Smooth muscle cell (in vitro differentiated cells): Measurements from ENCODE around the gene GNAZ. TPM values are rescaled to one million over a fixed set of nuclear protein-coding genes. Genes with fewer than 3 reads are reported as not detected.

Experiments
- DNase-seq: peaks from one replicate; lab custom pipeline; 2025; ENCODE audit not compliant: unreplicated experiment; lab: John Stamatoyannopoulos, UW
- H2AFZ ChIP-seq: fragments of 200-600 bp; sonication (generic); 2 replicates; pipeline ENCODE4 v1.6.0; 2016; ENCODE audit warnings: antibody characterized with exemption, low read depth, mild to moderate bottlenecking
- H3F3A ChIP-seq: fragments of 200-600 bp; sonication (generic); 2 replicates; pipeline ENCODE4 v1.6.0; 2017; ENCODE audit warnings: antibody characterized with exemption, low read depth
- H3K27ac ChIP-seq: fragments of 200-600 bp; sonication (generic); 2 replicates; pipeline ENCODE4 v1.5.1; 2016; ENCODE audit warnings: low read depth, mild to moderate bottlenecking
- H3K27me3 ChIP-seq: fragments of 200-600 bp; sonication (generic); 2 replicates; pipeline ENCODE4 v1.6.1; 2016; ENCODE audit warnings: low read depth, mild to moderate bottlenecking
- H3K36me3 ChIP-seq: fragments of 200-600 bp; sonication (generic); 2 replicates; pipeline ENCODE4 v1.5.1; 2016; ENCODE audit warnings: low read depth
- H3K4me1 ChIP-seq: fragments of 200-600 bp; sonication (generic); 2 replicates; pipeline ENCODE4 v1.5.1; 2016; ENCODE audit warnings: low read depth
- H3K4me2 ChIP-seq: fragments of 200-600 bp; sonication (generic); 2 replicates; pipeline ENCODE4 v1.6.0; 2016; ENCODE audit warnings: mild to moderate bottlenecking
- H3K4me3 ChIP-seq: fragments of 200-600 bp; sonication (generic); 2 replicates; pipeline ENCODE4 v1.5.1; 2016; ENCODE audit warnings: mild to moderate bottlenecking
- H3K79me2 ChIP-seq: fragments of 200-600 bp; sonication (generic); 2 replicates; pipeline ENCODE4 v1.6.0; 2016; ENCODE audit warnings: low read depth, mild to moderate bottlenecking
- H3K9ac ChIP-seq: fragments of 200-600 bp; sonication (generic); 2 replicates; pipeline ENCODE4 v1.6.0; 2016; ENCODE audit warnings: low read depth
- H3K9me3 ChIP-seq: fragments of 200-600 bp; sonication (generic); replicated peaks from 2 replicates; pipeline ENCODE4 v1.5.1; 2016; ENCODE audit warnings: low read depth
- H4K20me1 ChIP-seq: fragments of 200-600 bp; sonication (generic); 2 replicates; pipeline ENCODE4 v1.6.0; 2016; ENCODE audit warnings: low read depth
- WGBS: methylation state at CpG from one replicate; pipeline ENCODE4 v1.1.7; 2016; ENCODE audit warnings: low lambda C conversion rate; 5-methylcytosine and 5-hydroxymethylcytosine counted together
- polyA plus RNA-seq: library from polyadenylated mRNA; unstranded; fragments of >200 nt; fragmentation: Nextera tagmentation; extraction: Ambion mirVana; gene quantifications from 2 replicates; pipeline ENCODE4 v1.2.1, GENCODE V29; 2016
- small RNA-seq: library from RNA; depleted of rRNA; stranded (forward); fragments of <200 nt; gene quantifications from one replicate; pipeline ENCODE3, GENCODE V24; 2014
- total RNA-seq: library from RNA; depleted of rRNA; stranded (reverse); fragments of >200 nt; gene quantifications from 2 replicates; pipeline ENCODE4 v1.2.3, GENCODE V29; 2014
- TF ChIP-seq, protein P1 (sequence below): fragments of 200-600 bp; sonication (generic); IDR thresholded peaks from 2 replicates; pipeline ENCODE4 v1.5.1; 2017; ENCODE audit warnings: borderline replicate concordance, mild to moderate bottlenecking, antibody characterized with exemption; ENCODE audit not compliant: insufficient read depth, poor library complexity, severe bottlenecking

Gene GNAZ
- total and polyA plus RNA-seq, 2 experiments from 2014 or later: 0.50 to 1.2 TPM

GRCh38 chr22:23166841-23167616 is 96.7 kb downstream of the GNAZ start:
- no peaks in the 10 kb centered on the region for H3K27me3 ChIP-seq

DNA sequence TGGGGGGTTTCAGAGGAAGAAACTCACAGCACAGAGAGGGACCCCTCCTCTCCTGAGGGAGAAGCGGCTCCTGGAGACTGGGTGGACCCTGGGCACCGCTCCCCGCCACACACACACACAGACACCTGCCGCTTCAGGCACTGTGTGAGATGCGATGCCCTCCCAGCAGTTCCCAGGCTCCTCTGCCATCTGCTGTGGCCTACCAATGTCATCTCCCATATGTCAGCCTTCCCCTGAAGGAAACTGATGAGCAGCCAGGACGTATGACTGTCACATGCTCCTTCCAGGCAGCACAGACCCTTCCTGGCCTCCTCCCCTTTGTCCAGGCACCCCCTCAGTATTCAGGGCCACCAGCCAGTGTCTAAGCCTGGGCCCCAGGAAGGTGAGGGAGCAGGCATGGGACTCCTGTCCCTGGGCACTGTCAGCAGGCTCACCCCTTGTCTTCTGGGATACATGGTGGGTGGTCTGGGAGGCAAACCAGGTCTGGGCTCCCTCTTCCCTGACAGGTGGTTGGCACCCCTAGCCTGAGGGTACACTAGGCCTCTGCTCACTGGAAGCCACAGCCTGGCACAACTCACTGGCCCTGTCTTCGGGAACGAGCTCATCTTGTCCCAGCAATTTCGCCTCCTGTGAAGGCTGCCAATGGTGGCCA is 98.2 kb downstream of the GNAZ start:
- Histone ChIP-seq H3K4me3 (no peak overlapping the region), H3K9ac (no peak overlapping the region), H3K27me3 (no peaks in the 10 kb centered on the region), H3K79me2 (no peaks in the 10 kb centered on the region), H4K20me1 (no peaks in the 10 kb centered on the region), H3K4me2 (no peak overlapping the region), H3F3A (no peaks in the 10 kb centered on the region), H3K4me1 (peaks cover 6% of the 10 kb centered on the region), H3K9me3 (no peaks in the 10 kb centered on the region), H3K36me3 (no peaks in the 10 kb centered on the region), H2AFZ (no peak overlapping the region), H3K27ac (no peak overlapping the region)
- no peak for DNase-seq
- WGBS: 89% methylated on average over 9 of the region's 9 CpGs
- TF ChIP-seq, protein P1, sequence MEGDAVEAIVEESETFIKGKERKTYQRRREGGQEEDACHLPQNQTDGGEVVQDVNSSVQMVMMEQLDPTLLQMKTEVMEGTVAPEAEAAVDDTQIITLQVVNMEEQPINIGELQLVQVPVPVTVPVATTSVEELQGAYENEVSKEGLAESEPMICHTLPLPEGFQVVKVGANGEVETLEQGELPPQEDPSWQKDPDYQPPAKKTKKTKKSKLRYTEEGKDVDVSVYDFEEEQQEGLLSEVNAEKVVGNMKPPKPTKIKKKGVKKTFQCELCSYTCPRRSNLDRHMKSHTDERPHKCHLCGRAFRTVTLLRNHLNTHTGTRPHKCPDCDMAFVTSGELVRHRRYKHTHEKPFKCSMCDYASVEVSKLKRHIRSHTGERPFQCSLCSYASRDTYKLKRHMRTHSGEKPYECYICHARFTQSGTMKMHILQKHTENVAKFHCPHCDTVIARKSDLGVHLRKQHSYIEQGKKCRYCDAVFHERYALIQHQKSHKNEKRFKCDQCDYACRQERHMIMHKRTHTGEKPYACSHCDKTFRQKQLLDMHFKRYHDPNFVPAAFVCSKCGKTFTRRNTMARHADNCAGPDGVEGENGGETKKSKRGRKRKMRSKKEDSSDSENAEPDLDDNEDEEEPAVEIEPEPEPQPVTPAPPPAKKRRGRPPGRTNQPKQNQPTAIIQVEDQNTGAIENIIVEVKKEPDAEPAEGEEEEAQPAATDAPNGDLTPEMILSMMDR: no peak

More at GRCh38 chr22:23166841-23167616, 96.7 kb downstream of the GNAZ start:
- H3K79me2 ChIP-seq: no peaks in the 10 kb centered on the region
- peaks cover 6% of the 10 kb centered on the region for H3K4me1 ChIP-seq
- H3K27ac ChIP-seq: no peak overlapping the region
- H3K9ac ChIP-seq: no peak overlapping the region
- no peaks in the 10 kb centered on the region for H3K9me3 ChIP-seq
- no peaks in the 10 kb centered on the region for H4K20me1 ChIP-seq
- DNase-seq: no peak
- no peaks in the 10 kb centered on the region for H3K36me3 ChIP-seq
- TF ChIP-seq, protein P1: no peak
- H3F3A ChIP-seq: no peaks in the 10 kb centered on the region
- H3K4me2 ChIP-seq: no peak overlapping the region
- H2AFZ ChIP-seq: no peak overlapping the region
- no peak overlapping the region for H3K4me3 ChIP-seq
- WGBS: 86% methylated on average over 10 of the region's 10 CpGs

DNA sequence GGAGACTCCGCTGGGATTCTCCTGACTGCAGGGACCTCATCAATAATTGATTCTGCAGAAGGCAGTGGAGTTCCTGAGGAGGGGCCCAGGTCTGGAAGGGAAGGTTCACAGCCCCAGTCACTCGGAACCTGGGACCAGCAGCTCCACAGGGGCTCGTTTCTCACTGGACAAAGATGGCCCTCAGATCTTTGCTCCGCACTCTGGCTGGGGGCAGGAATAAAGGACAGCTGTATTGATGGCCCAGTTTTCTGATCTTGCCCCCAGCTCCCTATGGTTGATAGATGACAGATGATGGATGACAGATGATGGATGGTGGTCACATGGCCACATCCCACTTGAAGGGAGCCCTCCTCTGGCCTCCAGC is 98.7 kb downstream of the GNAZ start:
- Histone ChIP-seq H3F3A (no peaks in the 10 kb centered on the region), H3K9me3 (no peaks in the 10 kb centered on the region), H3K4me3 (no peak overlapping the region), H3K4me1 (peaks cover 6% of the 10 kb centered on the region), H3K27ac (no peak overlapping the region), H3K36me3 (no peaks in the 10 kb centered on the region), H3K9ac (no peak overlapping the region), H4K20me1 (no peaks in the 10 kb centered on the region), H3K4me2 (no peak overlapping the region), H3K27me3 (no peaks in the 10 kb centered on the region), H3K79me2 (no peaks in the 10 kb centered on the region), H2AFZ (no peak overlapping the region)
- DNase-seq: no peak
- TF ChIP-seq, protein P1: no peak
- 92% methylated on average over 4 of the region's 4 CpGs for WGBS

Small RNAs within 50 kb of the gene (small RNA-seq; reads per million reads assigned to genes)
- gene RF00017 (not detected), gene RF00066 (not detected)

Other genes with a start within 250 kb of the GNAZ start
- gene IGLL5, start 182.7 kb upstream of the GNAZ start, total RNA-seq: not detected in 2 replicates
- gene IGLL5, start 182.7 kb upstream of the GNAZ start, polyA plus RNA-seq: not detected in 2 replicates
- gene RSPH14, start 71.5 kb downstream of the GNAZ start, total RNA-seq: not detected in 2 replicates
- 0.32 and 0.48 TPM in 2 replicates for gene RSPH14, start 71.5 kb downstream of the GNAZ start, polyA plus RNA-seq
- 1.1 and 1.9 TPM in 2 replicates for gene RAB36, start 75.0 kb downstream of the GNAZ start, total RNA-seq
- gene RAB36, start 75.0 kb downstream of the GNAZ start, polyA plus RNA-seq: 2.0 and 4.1 TPM in 2 replicates
- 11.1 and 15.4 TPM in 2 replicates for gene BCR, start 110.0 kb downstream of the GNAZ start, total RNA-seq
- gene BCR, start 110.0 kb downstream of the GNAZ start, polyA plus RNA-seq: 13.4 and 15.0 TPM in 2 replicates